Measurements from ENCODE around the gene LAMB3. TPM values are rescaled to one million over a fixed set of nuclear protein-coding genes. Genes with fewer than 3 reads are reported as not detected.

The LAMB3 gene
- total RNA-seq, 1 experiment from 2014 or later, result 0.28 TPM

- no peak overlapping the region for H3K4me3 Mint-ChIP-seq
- H3K4me2 ChIP-seq (ENCODE audit: insufficient read depth, insufficient read length, low read length), result no peak overlapping the region
Measured at GRCh38 chr1:209646558-209646957, 5.7 kb downstream of the LAMB3 start.

More at GRCh38 chr1:209646558-209646957, 5.7 kb downstream of the LAMB3 start:
- H4K8ac ChIP-seq (replicated peaks; ENCODE audit: insufficient read length, low read depth, low read length), result no peak overlapping the region
- H4K91ac ChIP-seq (ENCODE audit: insufficient read length, low read depth, low read length), result no peak overlapping the region
- H2BK12ac ChIP-seq (ENCODE audit: insufficient read length, low read depth, low read length), result no peak overlapping the region
- no peak overlapping the region for H2BK5ac ChIP-seq (ENCODE audit: insufficient read length, low read length)
- H3K18ac ChIP-seq (ENCODE audit: insufficient read length, low read depth, low read length), result no peak overlapping the region
- Mint-ChIP-seq H3K27me3 (ENCODE audit: low read depth) (peaks cover 4% of the 10 kb centered on the region), H3K27ac (no peak overlapping the region), H3K4me1 (peaks cover 7 to 8% of the 10 kb centered on the region in 2 experiments), H3K36me3 (ENCODE audit: insufficient read depth in 1 of 3, low read depth in 3 of 3) (no peaks in the 10 kb centered on the region; a peak in 1 of 7 replicates), H3K9me3 (no peaks in the 10 kb centered on the region)
- H3K79me1 ChIP-seq (ENCODE audit: insufficient read depth, low read depth, low read length, poor library complexity, severe bottlenecking), result no peaks in the 10 kb centered on the region
- H4K5ac ChIP-seq (ENCODE audit: insufficient read length, low read depth, low read length), result no peak overlapping the region
- H3K23me2 ChIP-seq (ENCODE audit: insufficient read length, low read depth, low read length, poor library complexity, severe bottlenecking), result no peaks in the 10 kb centered on the region
- H4K20me1 ChIP-seq (ENCODE audit: control insufficient read depth, insufficient read depth, insufficient read length), result no peaks in the 10 kb centered on the region
- no peak overlapping the region for H3K27ac ChIP-seq (ENCODE audit: insufficient read length, low read depth, low read length)
- no peak overlapping the region for H2BK15ac ChIP-seq (ENCODE audit: low read depth, low read length)
- H3K4ac ChIP-seq (ENCODE audit: low read depth, low read length), result no peak overlapping the region
- H3K79me2 ChIP-seq (ENCODE audit: insufficient read depth, low read length), result no peaks in the 10 kb centered on the region
- no peaks in the 10 kb centered on the region for H3K4me1 ChIP-seq (ENCODE audit: insufficient read depth, low read length)
- TF ChIP-seq, protein P1, sequence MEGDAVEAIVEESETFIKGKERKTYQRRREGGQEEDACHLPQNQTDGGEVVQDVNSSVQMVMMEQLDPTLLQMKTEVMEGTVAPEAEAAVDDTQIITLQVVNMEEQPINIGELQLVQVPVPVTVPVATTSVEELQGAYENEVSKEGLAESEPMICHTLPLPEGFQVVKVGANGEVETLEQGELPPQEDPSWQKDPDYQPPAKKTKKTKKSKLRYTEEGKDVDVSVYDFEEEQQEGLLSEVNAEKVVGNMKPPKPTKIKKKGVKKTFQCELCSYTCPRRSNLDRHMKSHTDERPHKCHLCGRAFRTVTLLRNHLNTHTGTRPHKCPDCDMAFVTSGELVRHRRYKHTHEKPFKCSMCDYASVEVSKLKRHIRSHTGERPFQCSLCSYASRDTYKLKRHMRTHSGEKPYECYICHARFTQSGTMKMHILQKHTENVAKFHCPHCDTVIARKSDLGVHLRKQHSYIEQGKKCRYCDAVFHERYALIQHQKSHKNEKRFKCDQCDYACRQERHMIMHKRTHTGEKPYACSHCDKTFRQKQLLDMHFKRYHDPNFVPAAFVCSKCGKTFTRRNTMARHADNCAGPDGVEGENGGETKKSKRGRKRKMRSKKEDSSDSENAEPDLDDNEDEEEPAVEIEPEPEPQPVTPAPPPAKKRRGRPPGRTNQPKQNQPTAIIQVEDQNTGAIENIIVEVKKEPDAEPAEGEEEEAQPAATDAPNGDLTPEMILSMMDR (conservative IDR thresholded peaks at IDR 0.05), result peak; percentile 65
- H2AFZ ChIP-seq (ENCODE audit: low read length), result no peak overlapping the region
- no CpG with 5 or more reads among the region's 5 CpGs for WGBS (ENCODE audit: extremely low coverage, insufficient read length, low lambda C conversion rate)
- no peak overlapping the region for H2BK20ac ChIP-seq (ENCODE audit: low read depth, low read length, poor library complexity, severe bottlenecking)
- H3K9me3 ChIP-seq (ENCODE audit: control insufficient read depth, low read depth, low read length), result no peaks in the 10 kb centered on the region
- H3K56ac ChIP-seq (ENCODE audit: insufficient read length, low read depth, low read length), result no peak overlapping the region
- H3T11ph ChIP-seq (ENCODE audit: low read length), result no peak overlapping the region
- H3K9ac ChIP-seq (ENCODE audit: extremely low read depth, insufficient read length, low read length), result no peak overlapping the region
- H2BK120ac ChIP-seq (ENCODE audit: low read depth, low read length, poor library complexity, severe bottlenecking), result no peak overlapping the region
- no peak overlapping the region for H2AK5ac ChIP-seq (ENCODE audit: insufficient read length, low read length)
- H3K23ac ChIP-seq (ENCODE audit: insufficient read length, low read depth, low read length), result no peak overlapping the region
- H3K14ac ChIP-seq (ENCODE audit: insufficient read depth, low read length), result no peak overlapping the region
- peak; percentile 59 for DNase-seq
- no peaks in the 10 kb centered on the region for H3K27me3 ChIP-seq (ENCODE audit: insufficient read depth, low read length)
